OCI-LY7 (cell line): ENCODE data around the gene RIPK4. TPM values are rescaled to one million over a fixed set of nuclear protein-coding genes. Genes with fewer than 3 reads are reported as not detected.

Source experiments
- BruUV-seq: library from RNA; stranded (reverse); fragments of 400-500 nt; replicated peaks from 2 replicates; lab custom pipeline; 2021; lab: Mats Ljungman, UMichigan
- CTCF ChIA-PET: fragments of 300-600 bp; sonication (Branson Sonifier 250); formaldehyde crosslinking; loops from one replicate; lab custom pipeline; 2022; ENCODE audit warnings: antibody characterized with exemption; ENCODE audit not compliant: unreplicated experiment; lab: Charles Lee
- POLR2A ChIA-PET: fragments of 300-600 bp; sonication (Branson Sonifier 250); formaldehyde crosslinking; loops from one replicate; lab custom pipeline; 2022; ENCODE audit warnings: antibody characterized with exemption; lab: Charles Lee
- DNase-seq: peaks from one replicate; pipeline ENCODE4 v3.0.0-alpha.2; 2015; ENCODE audit warnings: low spot score
- H2AFZ ChIP-seq: fragments of 200-600 bp; sonication (generic), shearing (Covaris generic); 2 replicates; pipeline ENCODE4 v1.6.1; 2014; ENCODE audit warnings: mild to moderate bottlenecking, antibody characterized with exemption, low read length, moderate library complexity
- H3K27ac ChIP-seq: fragments of 200-600 bp; sonication (generic); 2 replicates; pipeline ENCODE4 v1.5.1; 2014; ENCODE audit warnings: mixed run types, low read depth, mild to moderate bottlenecking, moderate library complexity, low read length, inconsistent platforms; ENCODE audit not compliant: poor library complexity, severe bottlenecking
- H3K36me3 ChIP-seq: fragments of 200-600 bp; sonication (generic); 2 replicates; pipeline ENCODE4 v1.6.1; 2014; ENCODE audit warnings: mild to moderate bottlenecking, antibody characterized with exemption, low read length, moderate library complexity, mixed read lengths; ENCODE audit not compliant: insufficient read depth
- H3K4me1 ChIP-seq: fragments of 200-600 bp; sonication (generic); 2 replicates; pipeline ENCODE4 v1.5.1; 2014; ENCODE audit warnings: mild to moderate bottlenecking, low read length; ENCODE audit not compliant: insufficient read depth, poor library complexity, severe bottlenecking
- H3K4me2 ChIP-seq: fragments of 200-600 bp; sonication (generic); 2 replicates; pipeline ENCODE4 v1.6.1; 2014; ENCODE audit warnings: mild to moderate bottlenecking, low read length
- H3K4me3 ChIP-seq: fragments of 200-600 bp; sonication (generic); 2 replicates; pipeline ENCODE4 v1.5.1; 2014; ENCODE audit warnings: mild to moderate bottlenecking, low read depth, low read length; ENCODE audit not compliant: poor library complexity, severe bottlenecking
- H3K79me2 ChIP-seq: fragments of 200-600 bp; sonication (generic); 2 replicates; pipeline ENCODE4 v1.6.1; 2016; ENCODE audit warnings: low read depth, mild to moderate bottlenecking, low read length, moderate library complexity, mixed read lengths; ENCODE audit not compliant: insufficient read depth
- H3K9me2 ChIP-seq: fragments of 200-600 bp; sonication (generic); 2 replicates; pipeline ENCODE4 v1.6.1; 2016; ENCODE audit warnings: mild to moderate bottlenecking, low read length, mixed read lengths; ENCODE audit not compliant: insufficient read depth
- H3K9me3 ChIP-seq: fragments of 200-600 bp; sonication (generic); 2 replicates; pipeline ENCODE4 v1.6.1; 2014; ENCODE audit warnings: mild to moderate bottlenecking, mixed run types, low read length, mixed read lengths
- H4K20me1 ChIP-seq: fragments of 200-600 bp; sonication (generic); 2 replicates; pipeline ENCODE4 v1.6.1; 2014; ENCODE audit warnings: mild to moderate bottlenecking, antibody characterized with exemption, low read length, moderate library complexity, mixed read lengths; ENCODE audit not compliant: insufficient read depth
- CTCF ChIP-seq: fragments of 200-600 bp; sonication (generic); conservative IDR thresholded peaks from 2 replicates; pipeline ENCODE4 v1.5.1; 2014; ENCODE audit warnings: mild to moderate bottlenecking, antibody characterized with exemption, low read length, moderate library complexity, mixed read lengths
- EZH2phosphoT487 ChIP-seq: fragments of 200-600 bp; sonication (generic); IDR thresholded peaks from 2 replicates; pipeline ENCODE4 v1.6.1; 2018; ENCODE audit warnings: low read depth, borderline replicate concordance, mild to moderate bottlenecking, mixed run types, antibody characterized with exemption, low read length, moderate library complexity, mixed read lengths
- intact Hi-C: fragments of 100-400 bp; cut with micrococcal nuclease; formaldehyde crosslinking; loops from one replicate; pipeline ENCODE4 v1.10.0; 2022; ENCODE audit not compliant: unreplicated experiment
- total RNA-seq, 2 experiments: library from RNA; depleted of rRNA in 1 of 2; stranded (reverse); fragments of >200 nt in 1 of 2; shearing (Covaris generic) in 1 of 2; gene quantifications; 2 replicates each; pipeline ENCODE4 v1.2.3, GENCODE V29; 2014 to 2022

Gene RIPK4
- total RNA-seq, 2 experiments from 2014 or later = 0.08 to 0.19 TPM

- intact Hi-C loops = no loop called here
- H3K9me3 ChIP-seq = no peaks in the 10 kb centered on the region
- no peaks in the 10 kb centered on the region for H3K9me2 ChIP-seq
- no peaks in the 10 kb centered on the region for H3K4me1 ChIP-seq
- H2AFZ ChIP-seq = no peak overlapping the region
- no peaks in the 10 kb centered on the region for H3K79me2 ChIP-seq
- DNase-seq = no peak
- ChIA-PET CTCF (no interaction called here), POLR2A (no interaction called here)
- no peak overlapping the region for H3K4me3 ChIP-seq
- H3K27ac ChIP-seq = no peak overlapping the region
- no peak overlapping the region for H3K4me2 ChIP-seq
- TF ChIP-seq EZH2phosphoT487 (no peak), CTCF (no peak)
- no peaks in the 10 kb centered on the region for H3K36me3 ChIP-seq
- H4K20me1 ChIP-seq = no peaks in the 10 kb centered on the region
- no TSS peak for BruUV-seq
These were observed 13.6 kb upstream of the RIPK4 start for GRCh38 chr21:41780337-41781049.

GRCh38 chr21:41779659-41780058 is 12.8 kb upstream of the RIPK4 start:
- TF ChIP-seq EZH2phosphoT487 = no peak
- Histone ChIP-seq H4K20me1 (no peaks in the 10 kb centered on the region), H3K36me3 (no peaks in the 10 kb centered on the region), H3K4me1 (no peaks in the 10 kb centered on the region), H3K79me2 (no peaks in the 10 kb centered on the region), H3K9me2 (no peaks in the 10 kb centered on the region), H2AFZ (no peak overlapping the region), H3K4me3 (no peak overlapping the region), H3K27ac (no peak overlapping the region), H3K9me3 (no peaks in the 10 kb centered on the region), H3K4me2 (no peak overlapping the region)
- ChIA-PET CTCF (no interaction called here), POLR2A (no interaction called here)
- DNase-seq = no peak
- BruUV-seq = no TSS peak
- intact Hi-C loops = no loop called here

DNA sequence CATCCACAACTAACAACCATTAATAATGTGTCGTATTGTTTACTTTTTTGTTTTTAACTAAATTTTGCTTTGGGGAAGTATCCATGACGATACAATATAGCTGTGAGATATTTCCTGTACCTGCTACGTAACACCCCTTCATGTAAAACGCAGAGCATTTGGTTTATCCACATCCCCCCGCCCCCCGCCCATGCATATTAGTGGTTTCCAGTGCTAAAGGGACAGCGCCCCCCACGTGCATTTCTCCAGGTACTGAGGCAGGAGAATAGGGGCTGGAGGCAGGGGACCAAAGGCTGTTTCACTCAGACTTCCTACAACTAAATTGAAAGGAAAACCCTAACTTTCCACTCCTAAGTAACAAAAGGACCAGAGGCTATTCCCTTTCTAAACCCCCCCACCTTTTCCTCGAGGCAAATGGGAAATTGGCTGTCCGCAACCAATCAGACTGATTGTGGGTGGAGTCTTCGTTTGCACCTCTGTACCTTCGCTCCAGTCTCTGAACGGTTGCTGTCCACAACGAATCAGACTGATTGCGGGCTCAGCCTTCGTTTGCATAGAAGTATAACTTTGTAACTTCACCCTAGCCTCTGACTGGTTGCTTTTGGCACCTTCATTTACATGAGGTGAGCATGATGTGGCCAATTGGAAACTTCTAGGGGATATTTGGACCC is 12.2 kb upstream of the RIPK4 start:
- TF ChIP-seq EZH2phosphoT487 = no peak
- TF ChIP-seq CTCF = peak; percentile 32; the same call in 1 of the 2 replicates
- BruUV-seq = no TSS peak
- intact Hi-C loops = loop anchor here (1.0 kb wide), 1 partner anchor 167 kb away; no protein-coding TSS in a partner anchor
- Histone ChIP-seq H3K4me2 (no peak overlapping the region), H3K9me2 (no peaks in the 10 kb centered on the region), H3K4me3 (no peak overlapping the region), H4K20me1 (no peaks in the 10 kb centered on the region), H3K79me2 (no peaks in the 10 kb centered on the region), H3K9me3 (no peaks in the 10 kb centered on the region), H3K36me3 (no peaks in the 10 kb centered on the region), H2AFZ (no peak overlapping the region), H3K27ac (no peak overlapping the region), H3K4me1 (no peaks in the 10 kb centered on the region)
- ChIA-PET CTCF (interaction anchor here (0.7 kb wide), 1 partner anchor 282 kb away, joined by 6 read pairs; no protein-coding TSS in a partner anchor), POLR2A (interaction anchor here (0.6 to 0.8 kb wide), 2 partner anchors 18 to 54 kb away, joined by 3 to 7 read pairs; no protein-coding TSS in a partner anchor)
- DNase-seq = no peak
